ENCODE data around the gene PRRC2C.
A peak's percentile ranks its signal among the peaks of the same experiment; 100 is the strongest.

PRRC2C gene

DNA sequence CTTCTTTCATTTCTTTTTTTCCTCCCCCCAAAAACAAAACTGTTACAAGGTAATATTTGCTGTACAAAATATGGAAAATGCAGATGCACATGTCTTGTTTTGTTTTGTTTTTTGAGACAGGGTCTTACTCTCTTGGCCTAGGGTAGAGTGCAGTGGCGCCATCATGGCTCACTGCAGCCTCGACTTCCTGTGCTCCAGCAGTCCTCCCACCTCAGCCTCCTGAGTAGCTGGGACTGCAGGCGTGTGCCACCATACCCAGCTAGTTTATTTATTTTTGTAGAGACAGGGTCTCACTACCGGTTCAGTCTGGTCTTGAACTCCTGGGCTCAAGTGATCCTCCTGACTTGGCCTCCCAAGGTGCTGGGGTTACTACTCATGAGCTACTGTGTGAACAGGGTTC is 15.5 kb downstream of the PRRC2C start:
- DNase-seq, result no peak
- Histone ChIP-seq H3K4me3 (ENCODE audit: low read length) (no peak overlapping the region), H3K4me2 (ENCODE audit: low read depth, low read length) (no peak overlapping the region), H3K9me2 (replicated peaks; ENCODE audit: insufficient read depth, low read length) (no peaks in the 10 kb centered on the region), H3K9me3 (replicated peaks; ENCODE audit: insufficient read depth, low read length) (no peaks in the 10 kb centered on the region), H3K79me2 (ENCODE audit: low read length) (peaks cover 100% of the 10 kb centered on the region), H3F3A (ENCODE audit: insufficient read depth, low read length) (peaks cover 10% of the 10 kb centered on the region; the same call in 1 of the 2 replicates), H3K4me1 (ENCODE audit: low read length) (peaks cover 18% of the 10 kb centered on the region), H2AFZ (ENCODE audit: low read length) (no peak overlapping the region), H4K20me1 (ENCODE audit: insufficient read depth, low read length) (peaks cover 95% of the 10 kb centered on the region), H3K27ac (ENCODE audit: low read length) (no peak overlapping the region), H3K36me3 (replicated peaks; ENCODE audit: insufficient read depth, low read length) (0 out of 2 replicates have a peak, but pooled peaks cover 8% of the 10 kb centered on the region), H3K9ac (ENCODE audit: low read length) (no peak overlapping the region), H3K27me3 (replicated peaks; ENCODE audit: insufficient read depth, low read length) (no peaks in the 10 kb centered on the region)
- no peak for TF ChIP-seq CTCF (IDR thresholded peaks at IDR 0.05; ENCODE audit: low read length)

DNA sequence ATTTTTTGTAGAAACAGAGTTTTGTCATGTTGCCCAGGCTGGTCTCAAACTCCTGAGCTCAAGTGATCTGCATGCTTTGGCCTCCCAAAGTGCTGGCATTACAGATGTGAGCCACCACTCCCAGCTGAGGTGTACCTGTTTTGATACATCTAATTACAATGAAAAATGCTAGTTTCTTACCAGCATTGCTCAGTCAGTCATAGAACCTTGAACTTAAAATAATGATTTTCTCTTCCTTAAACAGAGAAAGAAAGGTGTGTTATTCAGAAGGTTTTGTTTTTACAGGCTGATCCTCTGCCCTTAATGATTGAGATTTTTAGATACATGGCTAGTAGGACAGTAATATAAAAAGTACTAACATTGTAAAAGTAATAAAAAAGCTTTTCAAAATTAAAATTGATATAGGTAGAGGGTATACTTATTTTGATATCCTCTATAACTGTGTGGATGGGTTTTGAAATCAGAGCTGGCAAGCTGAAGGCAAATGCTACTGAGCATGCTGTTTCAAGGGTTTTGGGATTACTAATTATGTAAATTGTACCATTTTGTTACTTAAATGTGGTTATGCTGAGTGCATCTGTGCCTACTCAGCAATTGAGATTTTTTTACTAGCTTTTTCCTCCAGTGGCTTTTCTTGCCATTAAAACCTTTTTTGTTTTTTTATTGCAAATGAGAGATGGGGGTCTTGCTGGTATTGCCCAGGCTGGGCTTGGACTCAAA is 16.1 kb downstream of the PRRC2C start:
- Histone ChIP-seq H3K9me2 (replicated peaks; ENCODE audit: insufficient read depth, low read length) (no peaks in the 10 kb centered on the region), H2AFZ (ENCODE audit: low read length) (no peak overlapping the region), H3K9me3 (replicated peaks; ENCODE audit: insufficient read depth, low read length) (no peaks in the 10 kb centered on the region), H3K4me2 (ENCODE audit: low read depth, low read length) (peak overlapping the region; percentile 14; the same call in 1 of the 2 replicates), H3K27me3 (replicated peaks; ENCODE audit: insufficient read depth, low read length) (no peaks in the 10 kb centered on the region), H3K4me3 (ENCODE audit: low read length) (no peak overlapping the region), H3K79me2 (ENCODE audit: low read length) (peaks cover 100% of the 10 kb centered on the region), H3K4me1 (ENCODE audit: low read length) (peaks cover 18% of the 10 kb centered on the region), H3F3A (ENCODE audit: insufficient read depth, low read length) (peaks cover 10% of the 10 kb centered on the region; the same call in 1 of the 2 replicates), H3K36me3 (replicated peaks; ENCODE audit: insufficient read depth, low read length) (0 out of 2 replicates have a peak, but pooled peaks cover 8% of the 10 kb centered on the region), H4K20me1 (ENCODE audit: insufficient read depth, low read length) (peaks cover 96% of the 10 kb centered on the region), H3K9ac (ENCODE audit: low read length) (no peak overlapping the region), H3K27ac (ENCODE audit: low read length) (no peak overlapping the region; the same call in 1 of the 2 replicates)
- DNase-seq, result peak; percentile 24
- TF ChIP-seq EZH2phosphoT487 (IDR thresholded peaks at IDR 0.05; ENCODE audit: low read length) (no peak), EZH2 (optimal IDR thresholded peaks at IDR 0.05; ENCODE audit: low read depth, low read length) (no peak), CTCF (IDR thresholded peaks at IDR 0.05; ENCODE audit: low read length) (no peak)

DNA sequence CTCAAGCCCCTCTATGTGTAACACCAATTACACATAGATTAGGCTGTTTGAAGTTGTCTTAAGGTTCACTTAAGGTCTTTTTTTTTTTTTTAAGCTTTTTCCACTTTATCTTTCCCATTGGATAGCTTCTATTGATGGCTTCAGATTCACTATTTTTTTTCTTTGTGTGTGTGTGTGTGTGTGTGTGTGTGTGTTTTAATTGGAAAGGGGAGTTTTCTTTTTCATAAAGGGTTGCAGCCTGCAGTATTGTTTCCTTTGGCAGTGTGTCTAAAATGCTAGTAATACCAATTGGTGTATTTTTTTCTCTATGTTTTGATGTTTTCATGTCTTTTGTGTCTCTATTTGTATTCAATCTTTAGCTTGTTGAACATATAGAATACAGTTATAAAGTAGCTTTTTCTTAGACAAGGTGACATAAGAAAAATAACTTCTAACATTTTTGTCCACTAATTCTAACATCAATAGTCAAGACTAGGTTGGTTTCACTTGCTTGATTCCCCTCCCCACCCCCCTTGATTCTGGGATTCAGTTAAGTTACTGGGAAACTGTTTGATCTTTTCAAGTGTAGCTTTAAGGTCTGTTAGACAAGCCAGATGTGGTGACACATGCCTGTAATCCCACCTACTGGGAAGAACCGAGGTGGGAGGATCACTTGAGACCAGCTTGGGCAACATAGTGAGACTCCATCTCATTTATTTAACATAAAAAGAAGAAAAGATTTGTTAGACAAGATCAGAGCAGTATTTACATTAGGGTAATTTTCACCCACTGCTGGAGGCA is 21.4 kb downstream of the PRRC2C start:
- H3K4me3 ChIP-seq (ENCODE audit: low read length), result no peak overlapping the region
- peaks cover 3% of the 10 kb centered on the region for H3K4me1 ChIP-seq (ENCODE audit: low read length)
- H3K27ac ChIP-seq (ENCODE audit: low read length), result no peak overlapping the region
- H3K9ac ChIP-seq (ENCODE audit: low read length), result no peak overlapping the region
- H2AFZ ChIP-seq (ENCODE audit: low read length), result no peak overlapping the region
- H3K9me3 ChIP-seq (replicated peaks; ENCODE audit: insufficient read depth, low read length), result no peaks in the 10 kb centered on the region
- no peaks in the 10 kb centered on the region for H3K27me3 ChIP-seq (replicated peaks; ENCODE audit: insufficient read depth, low read length)
- H3K36me3 ChIP-seq (replicated peaks; ENCODE audit: insufficient read depth, low read length), result no peaks in the 10 kb centered on the region
- H3F3A ChIP-seq (ENCODE audit: insufficient read depth, low read length), result no peaks in the 10 kb centered on the region
- no peaks in the 10 kb centered on the region for H3K9me2 ChIP-seq (replicated peaks; ENCODE audit: insufficient read depth, low read length)
- peaks cover 100% of the 10 kb centered on the region for H3K79me2 ChIP-seq (ENCODE audit: low read length)
- TF ChIP-seq EZH2 (optimal IDR thresholded peaks at IDR 0.05; ENCODE audit: low read depth, low read length), result no peak
- TF ChIP-seq CTCF (IDR thresholded peaks at IDR 0.05; ENCODE audit: low read length), result no peak
- TF ChIP-seq EZH2phosphoT487 (IDR thresholded peaks at IDR 0.05; ENCODE audit: low read length), result no peak
- H4K20me1 ChIP-seq (ENCODE audit: insufficient read depth, low read length), result peaks cover 97% of the 10 kb centered on the region
- no peak for DNase-seq
- H3K4me2 ChIP-seq (ENCODE audit: low read depth, low read length), result no peak overlapping the region

Data from MM.1S (cell line).